H1 (cell line): Measurements from ENCODE around the gene NT5C1A. TPM values are rescaled to one million over a fixed set of nuclear protein-coding genes. Genes with fewer than 3 reads are reported as not detected.

Experiments
- CTCF ChIA-PET: fragments of 300-600 bp; sonication (Branson Sonifier 250); formaldehyde crosslinking; loops from one replicate; lab custom pipeline; 2021; ENCODE audit not compliant: partially characterized antibody; lab: Charles Lee
- POLR2A ChIA-PET: fragments of 300-600 bp; sonication (Branson Sonifier 250); formaldehyde crosslinking; loops from one replicate; lab custom pipeline; 2021; ENCODE audit warnings: inconsistent platforms; ENCODE audit not compliant: partially characterized antibody; lab: Charles Lee
- DNase-seq, 2 experiments: peaks; one replicate each; pipeline versions ENCODE4 v3.0.0 to v3.0.0-alpha.2; 2010 to 2022; ENCODE audit warnings: low spot score in 2 of 2, low read depth in 1 of 2, mixed read lengths in 1 of 2
- FAIRE-seq: peaks from 2 replicates; lab custom pipeline; 2011; peaks lifted over from hg19 to GRCh38; lab: Jason Lieb, UNC
- H2AFZ ChIP-seq: 2 replicates; pipeline ENCODE4 v1.8.1; 2012; ENCODE audit warnings: low read length, inconsistent platforms
- H2AK5ac ChIP-seq: 2 replicates; pipeline ENCODE4 v1.6.1; 2013; ENCODE audit warnings: low read depth, low read length
- H2BK120ac ChIP-seq: replicated peaks from 2 replicates; pipeline ENCODE3; 2013; ENCODE audit warnings: low read depth, low read length, inconsistent platforms
- H2BK12ac ChIP-seq: 2 replicates; pipeline ENCODE4 v1.6.1; 2013; ENCODE audit warnings: low read depth, low read length
- H2BK15ac ChIP-seq: 2 replicates; pipeline ENCODE4 v1.6.1; 2013; ENCODE audit warnings: low read length
- H2BK20ac ChIP-seq: 2 replicates; pipeline ENCODE4 v1.6.1; 2013; ENCODE audit warnings: low read length
- H2BK5ac ChIP-seq: 2 replicates; pipeline ENCODE4 v1.6.1; 2013; ENCODE audit warnings: low read depth, low read length
- H3K14ac ChIP-seq: 2 replicates; pipeline ENCODE4 v1.6.1; 2013; ENCODE audit warnings: inconsistent platforms; ENCODE audit not compliant: insufficient read length
- H3K18ac ChIP-seq: 2 replicates; pipeline ENCODE4 v1.6.1; 2013; ENCODE audit warnings: low read length; ENCODE audit errors: extremely low read depth
- H3K23ac ChIP-seq: 2 replicates; pipeline ENCODE4 v1.6.1; 2013; ENCODE audit warnings: inconsistent platforms; ENCODE audit not compliant: insufficient read length
- H3K23me2 ChIP-seq: 2 replicates; pipeline ENCODE4 v1.6.1; 2013; ENCODE audit warnings: low read depth, low read length
- H3K27ac ChIP-seq: 2 replicates; pipeline ENCODE4 v1.6.1; 2011; ENCODE audit warnings: low read depth, low read length, inconsistent platforms
- H3K27me3 ChIP-seq, 4 experiments: replicated peaks in 1 of 4; 1 replicate in 1 of 4; 2 replicates in 3 of 4; pipeline versions ENCODE4 v1.6.1 to v1.8.1; 2011 to 2013; ENCODE audit warnings: low read length in 3 of 4, mild to moderate bottlenecking in 3 of 4, inconsistent platforms in 2 of 4, mixed read lengths in 2 of 4, moderate library complexity in 1 of 4; ENCODE audit not compliant: control insufficient read depth in 3 of 4, insufficient read depth in 3 of 4; ENCODE audit errors: extremely low read depth in 1 of 4
- H3K36me3 ChIP-seq, 4 experiments: 2 replicates each; pipeline versions ENCODE4 v1.6.1 to v1.8.1; 2011 to 2013; ENCODE audit warnings: mild to moderate bottlenecking in 4 of 4, low read length in 3 of 4, moderate library complexity in 2 of 4, control low read depth in 1 of 4, inconsistent platforms in 1 of 4; ENCODE audit not compliant: insufficient read depth in 4 of 4, control insufficient read depth in 2 of 4
- H3K4ac ChIP-seq: replicated peaks from 2 replicates; pipeline ENCODE3; 2013; ENCODE audit warnings: low read length, low read depth, mixed read lengths, inconsistent platforms; ENCODE audit not compliant: insufficient read length
- H3K4me1 ChIP-seq, 4 experiments: replicated peaks in 1 of 4; 1 replicate in 1 of 4; 2 replicates in 3 of 4; pipeline versions ENCODE4 v1.6.1 to v1.8.1; 2011 to 2013; ENCODE audit warnings: low read length in 3 of 4, inconsistent platforms in 2 of 4, mixed read lengths in 1 of 4; ENCODE audit not compliant: insufficient read depth in 4 of 4, control insufficient read depth in 3 of 4
- H3K4me2 ChIP-seq, 2 experiments: 2 replicates each; pipeline versions ENCODE4 v1.6.1 to v1.8.1; 2011 to 2013; ENCODE audit warnings: low read depth in 2 of 2, low read length in 2 of 2, control low read depth in 1 of 2, inconsistent platforms in 1 of 2, mild to moderate bottlenecking in 1 of 2; ENCODE audit not compliant: insufficient read depth in 1 of 2
- H3K4me3 ChIP-seq, 4 experiments: fragments of 200-600, 300-600 bp in 1 of 4; sonication (generic), shearing (Covaris generic), sonication (Bioruptor Twin) in 1 of 4; 2 replicates each; pipeline versions ENCODE4 v1.5.1 to v1.8.1; 2011 to 2016; ENCODE audit warnings: low read length in 4 of 4, low read depth in 3 of 4, control low read depth in 2 of 4, inconsistent platforms in 2 of 4, mild to moderate bottlenecking in 2 of 4, mixed read lengths in 1 of 4, moderate library complexity in 1 of 4; ENCODE audit not compliant: insufficient read depth in 2 of 4; ENCODE audit errors: extremely low read depth in 1 of 4
- H3K56ac ChIP-seq: replicated peaks from 2 replicates; pipeline ENCODE3; 2013; ENCODE audit warnings: low read depth, mild to moderate bottlenecking, mixed read lengths, low read length, inconsistent platforms; ENCODE audit not compliant: insufficient read length
- H3K79me1 ChIP-seq: 2 replicates; pipeline ENCODE4 v1.6.1; 2013; ENCODE audit warnings: low read depth, low read length, control low read depth
- H3K79me2 ChIP-seq, 2 experiments: 2 replicates each; pipeline versions ENCODE4 v1.6.1 to v1.8.1; 2012 to 2013; ENCODE audit warnings: low read length in 2 of 2, mild to moderate bottlenecking in 2 of 2, inconsistent platforms in 1 of 2; ENCODE audit not compliant: insufficient read depth in 2 of 2, control insufficient read depth in 1 of 2
- H3K9ac ChIP-seq, 4 experiments: replicated peaks in 1 of 4; 1 replicate in 1 of 4; 2 replicates in 3 of 4; pipeline versions ENCODE4 v1.6.1 to v1.8.1; 2011 to 2013; ENCODE audit warnings: low read depth in 3 of 4, low read length in 3 of 4, control low read depth in 2 of 4, mild to moderate bottlenecking in 2 of 4, moderate library complexity in 2 of 4, inconsistent platforms in 1 of 4; ENCODE audit errors: extremely low read depth in 1 of 4
- H3K9me3 ChIP-seq, 2 experiments: 2 replicates each; pipeline versions ENCODE4 v1.6.1 to v1.8.1; 2012 to 2013; ENCODE audit warnings: mild to moderate bottlenecking in 2 of 2, moderate library complexity in 2 of 2, control low read depth in 1 of 2, inconsistent platforms in 1 of 2, low read depth in 1 of 2, low read length in 1 of 2, mixed read lengths in 1 of 2; ENCODE audit not compliant: insufficient read depth in 2 of 2
- H4K20me1 ChIP-seq, 2 experiments: replicated peaks in 1 of 2; 2 replicates each; pipeline versions ENCODE3 to v1.8.1; 2011 to 2013; ENCODE audit warnings: inconsistent platforms in 2 of 2, low read length in 2 of 2, mild to moderate bottlenecking in 1 of 2; ENCODE audit not compliant: insufficient read depth in 2 of 2, control insufficient read depth in 1 of 2
- H4K5ac ChIP-seq: 2 replicates; pipeline ENCODE4 v1.6.1; 2013; ENCODE audit warnings: low read length, low read depth, mixed read lengths, inconsistent platforms; ENCODE audit not compliant: insufficient read length
- H4K8ac ChIP-seq: 2 replicates; pipeline ENCODE4 v1.8.0; 2013; ENCODE audit warnings: mild to moderate bottlenecking, moderate library complexity, low read length, inconsistent platforms; ENCODE audit not compliant: insufficient read depth; ENCODE audit errors: extremely low read depth
- H4K91ac ChIP-seq: replicated peaks from 2 replicates; pipeline ENCODE3; 2013; ENCODE audit warnings: low read length, mixed read lengths, inconsistent platforms; ENCODE audit not compliant: insufficient read length
- RBBP5 ChIP-seq: IDR thresholded peaks from 2 replicates; pipeline ENCODE4 v1.7.1; 2012; ENCODE audit warnings: low read depth, mild to moderate bottlenecking, inconsistent platforms, low read length, moderate library complexity, borderline replicate concordance
- SUZ12 ChIP-seq: fragments of 200-600 bp; sonication (generic); IDR thresholded peaks from 2 replicates; pipeline ENCODE4 v1.6.1; 2012; ENCODE audit warnings: mild to moderate bottlenecking, inconsistent platforms, low read length, moderate library complexity, mixed read lengths
- WGBS, 2 experiments: shearing (Covaris generic) in 1 of 2; methylation state at CpG; one replicate each; pipeline versions ENCODE4 v1.1.6 to v1.1.7; 2013 to 2015; ENCODE audit warnings: low lambda C conversion rate in 2 of 2, mixed read lengths in 2 of 2, inconsistent platforms in 1 of 2, low coverage in 1 of 2, missing lambda C conversion rate in 1 of 2; ENCODE audit not compliant: insufficient replicate concordance in 2 of 2, insufficient coverage in 1 of 2, insufficient read length in 1 of 2; ENCODE audit errors: extremely low coverage in 1 of 2, missing lambda C conversion rate in 1 of 2; 5-methylcytosine and 5-hydroxymethylcytosine counted together
- polyA plus RNA-seq, 7 experiments: library from polyadenylated mRNA; depleted of rRNA in 3 of 7; stranded (reverse) in 5 of 7; unstranded in 2 of 7; fragments of >200 nt in 5 of 7; fragments of 200-250 nt in 2 of 7; gene quantifications; 1 replicate in 5 of 7; 2 replicates in 1 of 7; 4 replicates in 1 of 7; pipeline versions ENCODE4 v1.2.1 to v1.2.3, GENCODE V29; 2011 to 2013; ENCODE audit warnings: missing spikeins in 2 of 7, mixed read lengths in 2 of 7
- total RNA-seq: library from RNA; stranded (reverse); fragmentation: NEBNext Ultra II Directional; extraction: Animal tissue kit (Norgen Biotek cat#: 25700); gene quantifications from 2 replicates; pipeline ENCODE4 v1.2.1, GENCODE V29; 2021

The NT5C1A gene
- total and polyA plus RNA-seq, 2 of the 8 experiments (the other 6 are each of a cell fraction or from before 2014, with no cell fraction given) = not detected

DNA sequence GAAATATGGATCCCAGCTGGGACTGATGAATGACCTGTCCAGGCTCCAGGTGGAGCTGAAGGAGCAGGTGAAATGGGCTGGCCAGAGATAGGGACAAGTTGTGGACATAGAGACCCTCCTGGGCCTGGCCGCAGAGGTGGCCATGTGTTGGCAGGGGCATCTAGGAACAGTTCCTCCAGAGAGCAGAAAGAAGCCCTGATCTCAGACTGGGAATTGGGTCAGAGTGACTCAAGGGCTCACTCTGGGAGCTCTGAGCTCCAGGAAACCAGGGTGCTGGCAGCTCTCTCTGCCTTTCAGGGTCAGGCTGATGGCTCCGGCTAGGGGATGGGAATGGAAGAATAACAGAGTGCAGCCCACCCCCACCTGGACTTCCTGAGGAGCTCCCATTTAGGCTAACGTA, 3.0 kb downstream of the NT5C1A start:
- no peak overlapping the region for H3K18ac ChIP-seq
- H3K27me3 ChIP-seq = peaks cover 54 to 90% (median 79%) of the 10 kb centered on the region in 4 experiments
- no peak overlapping the region for H2BK20ac ChIP-seq
- no peak overlapping the region for H3K56ac ChIP-seq
- no peak overlapping the region for H4K8ac ChIP-seq
- no peak for DNase-seq
- no peak overlapping the region for H2BK15ac ChIP-seq
- no peak overlapping the region for H2BK12ac ChIP-seq
- no peak for TF ChIP-seq RBBP5
- peak; percentile 43; the same call in 1 of the 2 replicates for TF ChIP-seq SUZ12
- TF ChIP-seq, all 59 proteins: peak for 1
- no peak overlapping the region for H3K4ac ChIP-seq
- ChIA-PET CTCF (interaction anchor here (0.6 to 10.5 kb wide), 13 partner anchors 8 to 367 kb away, joined by 3 to 184 read pairs (median 31); no protein-coding TSS in a partner anchor), POLR2A (interaction anchor here (0.7 to 1.8 kb wide), 3 partner anchors 13 to 60 kb away, joined by 3 to 5 read pairs (median 3); no protein-coding TSS in a partner anchor)
- H3K4me1 ChIP-seq = peaks cover 0 to 11% (median 5%) of the 10 kb centered on the region in 4 experiments; a peak in 5 of 7 replicates
- H3K27ac ChIP-seq = no peak overlapping the region
- H2BK5ac ChIP-seq = no peak overlapping the region
- no peak for FAIRE-seq
- no peak overlapping the region for H3K9ac ChIP-seq
- H3K23ac ChIP-seq = no peak overlapping the region
- H4K91ac ChIP-seq = no peak overlapping the region
- H3K4me3 ChIP-seq = no peak overlapping the region
- H3K4me2 ChIP-seq = no peak overlapping the region
- no peaks in the 10 kb centered on the region for H3K79me1 ChIP-seq
- peaks cover 0 to 3% (median 0%) of the 10 kb centered on the region in 4 experiments; a peak in 1 of 8 replicates for H3K36me3 ChIP-seq
- H3K14ac ChIP-seq = no peak overlapping the region
- peaks cover 3% of the 10 kb centered on the region; the same call in 1 of the 2 replicates for H3K23me2 ChIP-seq
- H3K9me3 ChIP-seq = no peaks in the 10 kb centered on the region; a peak in 1 of 4 replicates
- H2BK120ac ChIP-seq = no peak overlapping the region
- H2AK5ac ChIP-seq = no peak overlapping the region
- H3K79me2 ChIP-seq = no peaks in the 10 kb centered on the region
- no peak overlapping the region for H4K5ac ChIP-seq
- peaks cover 1 to 6% of the 10 kb centered on the region in 2 experiments for H4K20me1 ChIP-seq
- H2AFZ ChIP-seq = no peak overlapping the region
- 94% methylated on average over 3 of the region's 3 CpGs; no CpG with 5 or more reads in 1 of the 2 experiments for WGBS, 2 experiments
